Pancreas (tissue), 10 donors: Measurements from ENCODE around the gene HOXA4. TPM values are rescaled to one million over a fixed set of nuclear protein-coding genes. Genes with fewer than 3 reads are reported as not detected.
A peak's percentile ranks its signal among the peaks of the same experiment; 100 is the strongest.

Source experiments
- ATAC-seq, 4 donors: fragments of 200-7000 bp; cut with Tn5 transposase; one replicate each; pipeline versions ENCODE4 v1.8.0 to v1.9.1; 2020; ENCODE audit warnings: mild to moderate bottlenecking in 4 of 4, moderate library complexity in 4 of 4
- DNase-seq, 6 donors: peaks; one replicate each; pipeline ENCODE4 v3.0.0-alpha.2; 2020
- FAIRE-seq: peaks from 2 replicates; lab custom pipeline; 2012; peaks lifted over from hg19 to GRCh38; lab: Jason Lieb, UNC
- H3K27ac ChIP-seq, 4 donors: fragments of 200-600 bp; sonication (generic); 1 replicate in 3 of 4; 2 replicates in 1 of 4; pipeline versions ENCODE4 v1.5.0 to v1.8.0; 2020
- H3K27me3 ChIP-seq, 4 donors: fragments of 200-600 bp; one replicate each; pipeline ENCODE4 v1.8.0; 2021
- H3K36me3 ChIP-seq, 3 donors: fragments of 200-600 bp; sonication (generic) in 1 of 3; one replicate each; pipeline versions ENCODE4 v1.5.0 to v1.8.0; 2020 to 2021
- H3K4me1 ChIP-seq, 3 donors: fragments of 200-600 bp; one replicate each; pipeline ENCODE4 v1.8.0; 2021
- H3K4me3 ChIP-seq, 4 donors: fragments of 200-600 bp; sonication (generic) in 2 of 4; one replicate each; pipeline versions ENCODE4 v1.5.0 to v1.8.0; 2020 to 2021
- H3K9me3 ChIP-seq, 4 donors: fragments of 200-600 bp; one replicate each; pipeline ENCODE4 v1.8.0; 2021
- WGBS, 2 donors: extraction: QIAGEN DNeasy Blood & Tissue Kit; methylation state at CpG; one replicate each; pipeline ENCODE4 v1.1.7; 2013; 5-methylcytosine and 5-hydroxymethylcytosine counted together
- intact Hi-C, 3 donors: fragments of 100-400 bp; cut with DNase I; formaldehyde crosslinking; loops; one replicate each; pipeline versions ENCODE4 v1.11.1 to v1.14.2; 2022
- polyA plus RNA-seq, 2 donors: library from polyadenylated mRNA; stranded (reverse); fragments of 200-250 nt; gene quantifications; one replicate each; pipeline ENCODE4 v1.2.3, GENCODE V29; 2013
- total RNA-seq, 6 donors: library from RNA; stranded (reverse); fragmentation: NEBNext Ultra II Directional in 4 of 6; extraction: Animal tissue kit (Norgen Biotek cat#: 25700) in 4 of 6; gene quantifications; one replicate each; pipeline versions ENCODE4 v1.2.1 to v1.2.4, GENCODE V29; 2021 to 2023
- TF ChIP-seq, protein P1 (sequence below), 4 donors: fragments of 200-600 bp; sonication (generic) in 3 of 4; IDR thresholded peaks; one replicate each; pipeline versions ENCODE4 v1.5.0 to v1.8.0; 2021; ENCODE audit warnings: antibody characterized with exemption in 4 of 4
- donor health status: healthy with polysubstance abuse.
- donor health status: DM: no; HTN: no; CAD: no; lungs with moderate emphysema.
- donor health status: DM: no; HTN: no; CAD: no.
- donor health status: control.
- donor health status: control.
- donor health status: Bipolar disorder and iron deficiency.
- donor health status: DM: yes; HTN: yes; CAD: no.
- donor health status: DM: no; HTN: no; CAD: no.
- donor health status: DM: no; HTN: no; CAD: no.
- donor health status: DM: yes; HTN: yes; CAD: no.

The HOXA4 gene
- total and polyA plus RNA-seq, 8 donors: 0.19 to 2.4 (median 0.58) TPM

DNA sequence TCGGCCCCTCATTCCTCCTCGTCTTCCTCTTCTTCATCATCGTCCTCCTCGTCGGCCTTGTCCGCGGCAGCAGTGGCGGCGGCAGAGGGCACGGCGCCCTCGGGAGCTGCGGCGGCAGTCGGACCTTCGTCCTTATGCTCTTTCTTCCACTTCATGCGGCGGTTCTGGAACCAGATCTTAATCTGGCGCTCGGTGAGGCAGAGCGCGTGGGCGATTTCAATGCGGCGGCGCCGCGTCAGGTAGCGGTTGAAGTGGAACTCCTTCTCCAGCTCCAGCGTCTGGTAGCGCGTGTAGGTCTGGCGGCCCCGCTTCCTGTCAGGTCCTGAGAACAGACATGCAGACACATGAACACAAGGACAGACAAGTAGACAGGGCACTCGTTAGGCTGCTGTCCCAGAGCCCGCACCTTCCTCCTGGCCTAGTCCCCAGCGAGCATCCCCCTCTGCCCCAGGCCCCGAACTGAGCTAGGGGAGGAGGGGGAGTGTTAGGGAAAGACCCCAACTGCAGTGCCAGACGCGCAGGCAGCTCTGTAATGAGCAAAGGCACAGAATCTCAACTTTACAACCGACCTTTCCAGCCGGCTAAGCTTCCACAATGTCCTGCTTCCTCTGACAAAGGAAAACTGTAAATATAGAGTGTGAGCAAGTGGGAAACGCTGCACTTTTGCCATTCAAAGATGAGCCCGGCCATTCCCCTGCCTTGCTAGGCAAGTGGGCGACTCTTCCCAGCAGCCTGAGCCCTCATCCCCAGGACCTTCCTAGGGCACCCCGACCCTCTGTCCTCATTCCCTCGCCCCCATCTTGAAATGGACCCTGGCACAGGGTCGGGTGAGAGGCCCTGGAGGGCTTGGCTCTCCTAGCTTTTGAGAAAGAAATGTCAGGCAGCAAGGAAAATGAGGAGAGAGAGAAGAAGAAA lies 24.6 kb upstream of the HOXA4 start:
- 11 to 12% methylated on average over 48 of the region's 48 CpGs for WGBS, 2 donors
- TF ChIP-seq, protein P1, sequence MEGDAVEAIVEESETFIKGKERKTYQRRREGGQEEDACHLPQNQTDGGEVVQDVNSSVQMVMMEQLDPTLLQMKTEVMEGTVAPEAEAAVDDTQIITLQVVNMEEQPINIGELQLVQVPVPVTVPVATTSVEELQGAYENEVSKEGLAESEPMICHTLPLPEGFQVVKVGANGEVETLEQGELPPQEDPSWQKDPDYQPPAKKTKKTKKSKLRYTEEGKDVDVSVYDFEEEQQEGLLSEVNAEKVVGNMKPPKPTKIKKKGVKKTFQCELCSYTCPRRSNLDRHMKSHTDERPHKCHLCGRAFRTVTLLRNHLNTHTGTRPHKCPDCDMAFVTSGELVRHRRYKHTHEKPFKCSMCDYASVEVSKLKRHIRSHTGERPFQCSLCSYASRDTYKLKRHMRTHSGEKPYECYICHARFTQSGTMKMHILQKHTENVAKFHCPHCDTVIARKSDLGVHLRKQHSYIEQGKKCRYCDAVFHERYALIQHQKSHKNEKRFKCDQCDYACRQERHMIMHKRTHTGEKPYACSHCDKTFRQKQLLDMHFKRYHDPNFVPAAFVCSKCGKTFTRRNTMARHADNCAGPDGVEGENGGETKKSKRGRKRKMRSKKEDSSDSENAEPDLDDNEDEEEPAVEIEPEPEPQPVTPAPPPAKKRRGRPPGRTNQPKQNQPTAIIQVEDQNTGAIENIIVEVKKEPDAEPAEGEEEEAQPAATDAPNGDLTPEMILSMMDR (IDR thresholded peaks at IDR 0.05): no peak
- peaks cover 0 to 10% (median 0%) of the 10 kb centered on the region in 3 donors for H3K4me1 ChIP-seq
- no peaks in the 10 kb centered on the region for H3K36me3 ChIP-seq
- no peak for FAIRE-seq
- H3K4me3 ChIP-seq: no peak overlapping the region
- H3K9me3 ChIP-seq: no peaks in the 10 kb centered on the region
- peak in 5 of 6 donors; percentile 1 to 61 (median 6) for DNase-seq
- intact Hi-C loops: loop anchor here in 1 of 3 donors (10.0 kb wide), 1 partner anchor 1300 kb away; no protein-coding TSS in a partner anchor
- H3K27ac ChIP-seq: no peak overlapping the region
- peaks cover 19 to 81% (median 39%) of the 10 kb centered on the region in 4 donors for H3K27me3 ChIP-seq
- no peak for ATAC-seq

DNA sequence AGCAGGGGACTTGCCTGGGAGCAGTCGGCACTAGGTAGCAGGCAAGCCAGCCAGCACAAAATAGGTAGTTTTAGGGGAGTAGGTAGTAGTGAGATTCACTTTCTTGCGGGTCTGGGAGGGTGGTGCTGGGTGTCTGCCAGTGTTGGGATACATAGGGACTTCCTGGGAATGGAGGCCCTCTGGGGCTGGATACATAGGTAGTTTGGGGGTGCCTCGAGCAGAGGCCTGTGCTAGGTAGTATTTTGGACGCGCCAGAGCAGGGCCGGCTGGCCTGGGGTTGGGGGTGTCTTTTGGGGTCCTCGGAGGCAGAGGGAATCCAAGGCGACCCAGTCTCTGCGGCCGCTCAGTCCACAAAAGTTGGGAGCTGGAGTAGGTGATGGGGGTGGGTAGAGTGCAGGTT lies 23.8 kb upstream of the HOXA4 start:
- H3K4me1 ChIP-seq: peaks cover 0 to 10% (median 0%) of the 10 kb centered on the region in 3 donors
- TF ChIP-seq, protein P1 (IDR thresholded peaks at IDR 0.05): no peak
- peak in 3 of 6 donors; percentile 1 to 50 (median 11) for DNase-seq

DNA sequence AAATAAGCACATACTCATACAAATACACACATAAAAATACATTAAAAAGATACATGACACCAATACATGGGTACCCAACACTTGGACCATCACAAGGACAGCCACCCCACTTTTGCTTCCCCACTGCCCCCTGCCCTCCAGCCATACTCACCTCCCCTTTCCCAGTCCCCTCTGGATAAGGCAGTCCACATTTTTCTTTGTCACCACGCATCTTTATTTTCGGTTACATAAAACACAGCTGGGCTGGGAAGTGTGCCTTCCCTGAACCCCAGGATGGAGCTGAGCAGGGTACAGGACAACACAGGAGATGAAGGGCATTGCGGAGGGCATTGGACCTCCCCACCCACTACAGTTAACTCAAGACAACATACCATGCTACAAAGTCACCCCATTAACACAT lies 23.0 kb upstream of the HOXA4 start:
- intact Hi-C loops: loop anchor here in 1 of 3 donors (10.0 kb wide), 1 partner anchor 1299 kb away; no protein-coding TSS in a partner anchor
- WGBS, 2 donors: 24 to 34% methylated on average over 3 of the region's 3 CpGs
- peaks cover 16 to 74% (median 37%) of the 10 kb centered on the region in 4 donors for H3K27me3 ChIP-seq
- peaks cover 0 to 10% (median 0%) of the 10 kb centered on the region in 3 donors for H3K4me1 ChIP-seq
- TF ChIP-seq, protein P1 (IDR thresholded peaks at IDR 0.05): no peak
- FAIRE-seq (no peak), ATAC-seq (no peak), DNase-seq (peak in 2 of 6 donors; percentile 0 to 2)
- H3K9me3 ChIP-seq: no peaks in the 10 kb centered on the region
- H3K36me3 ChIP-seq: no peaks in the 10 kb centered on the region
- no peak overlapping the region for H3K4me3 ChIP-seq
- no peak overlapping the region for H3K27ac ChIP-seq

More for the DNA sequence above, 23.8 kb upstream of the HOXA4 start:
- Histone ChIP-seq H3K9me3 (no peaks in the 10 kb centered on the region), H3K27ac (no peak overlapping the region), H3K36me3 (no peaks in the 10 kb centered on the region), H3K27me3 (peaks cover 19 to 77% (median 37%) of the 10 kb centered on the region in 4 donors), H3K4me3 (no peak overlapping the region)
- FAIRE-seq: no peak
- ATAC-seq: no peak
- 17 to 20% methylated on average over 10 of the region's 10 CpGs for WGBS, 2 donors
- intact Hi-C loops: loop anchor here in 1 of 3 donors (10.0 kb wide), 1 partner anchor 1300 kb away; no protein-coding TSS in a partner anchor

DNA sequence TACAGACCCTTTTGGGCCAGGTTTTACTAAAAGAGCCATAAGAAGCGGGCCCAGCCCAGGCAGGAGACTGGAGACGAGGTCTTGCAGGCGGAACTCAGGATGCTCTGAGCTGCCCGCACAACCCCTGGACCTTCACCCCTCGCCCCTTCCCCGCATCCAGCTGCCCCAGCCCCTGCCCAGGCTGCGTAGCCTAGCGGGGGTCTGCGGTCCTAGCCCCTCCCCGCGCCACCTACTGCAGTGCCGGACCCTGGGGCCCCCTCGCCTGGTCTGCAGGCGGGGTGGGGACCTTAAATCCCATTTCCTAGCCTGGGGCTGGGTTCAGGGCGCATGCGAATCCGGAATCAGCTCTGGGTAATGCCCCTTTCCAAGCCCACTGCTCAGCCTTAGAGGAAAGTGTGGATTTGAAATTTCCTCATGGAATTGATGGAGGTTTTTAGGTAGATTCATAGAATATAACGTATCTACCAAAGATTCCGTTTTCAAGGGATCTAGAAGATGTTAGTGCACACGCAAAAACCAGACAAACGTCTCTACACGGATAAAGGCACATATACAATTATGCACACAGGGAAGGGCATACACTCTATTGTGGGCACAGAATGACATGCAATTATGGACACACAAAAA lies 22.4 kb upstream of the HOXA4 start:
- Histone ChIP-seq H3K27me3 (peaks cover 19 to 76% (median 36%) of the 10 kb centered on the region in 4 donors), H3K4me3 (no peak overlapping the region), H3K27ac (no peak overlapping the region), H3K36me3 (no peaks in the 10 kb centered on the region), H3K9me3 (no peaks in the 10 kb centered on the region), H3K4me1 (peaks cover 0 to 12% (median 0%) of the 10 kb centered on the region in 3 donors)
- ATAC-seq (no peak), FAIRE-seq (no peak), DNase-seq (peak in 4 of 6 donors; percentile 0 to 60 (median 26))
- 16 to 20% methylated on average over 16 to 22 of the region's 22 CpGs for WGBS, 2 donors
- intact Hi-C loops: loop anchor here in 1 of 3 donors (10.0 kb wide), 1 partner anchor 1298 kb away; no protein-coding TSS in a partner anchor
- TF ChIP-seq, protein P1 (IDR thresholded peaks at IDR 0.05): no peak
